HCT116 (cell line): ENCODE measurements around the gene ASAP2.

Source experiments
- EZH2 ChIP-seq: fragments of 200-600 bp; sonication (generic); IDR thresholded peaks from 2 replicates; pipeline ENCODE4 v1.6.1; 2017; ENCODE audit warnings: antibody characterized with exemption, mixed run types
- EZH2phosphoT487 ChIP-seq: fragments of 200-600 bp; IDR thresholded peaks from 2 replicates; pipeline ENCODE4 v1.6.1; 2018; ENCODE audit warnings: antibody characterized with exemption, borderline replicate concordance
- FOSL1 ChIP-seq: IDR thresholded peaks from 2 replicates; pipeline ENCODE4 v1.6.1; 2012; ENCODE audit warnings: low read depth
- JUND ChIP-seq: IDR thresholded peaks from 2 replicates; pipeline ENCODE4 v1.6.1; 2012
- POLR2A ChIP-seq: IDR thresholded peaks from 2 replicates; pipeline ENCODE4 v1.7.0; 2011; ENCODE audit warnings: borderline replicate concordance; ENCODE audit not compliant: insufficient read depth, insufficient read length; ENCODE audit errors: extremely low read depth
- SP1 ChIP-seq: IDR thresholded peaks from 2 replicates; pipeline ENCODE4 v1.6.1; 2012; ENCODE audit warnings: low read depth
- TF ChIP-seq, protein P1 (sequence below): IDR thresholded peaks from 2 replicates; pipeline ENCODE4 v1.6.1; 2011; ENCODE audit warnings: mild to moderate bottlenecking, low read length, moderate library complexity; ENCODE audit not compliant: insufficient replicate concordance; ENCODE audit errors: extremely low read depth
- TF ChIP-seq, protein P2 (sequence below), 3 experiments: fragments of 200-600 bp in 1 of 3; sonication (generic) in 1 of 3; IDR thresholded peaks in 2 of 3; conservative IDR thresholded peaks in 1 of 3; 2 replicates each; pipeline ENCODE4 v1.5.1; 2012 to 2017; ENCODE audit warnings: low read depth in 2 of 3, low read length in 2 of 3, antibody characterized with exemption in 1 of 3, borderline replicate concordance in 1 of 3, control low read depth in 1 of 3, mild to moderate bottlenecking in 1 of 3, mixed read lengths in 1 of 3, mixed run types in 1 of 3, moderate library complexity in 1 of 3; ENCODE audit not compliant: insufficient read depth in 1 of 3
- TF ChIP-seq, protein P3 (sequence below): IDR thresholded peaks from 2 replicates; pipeline ENCODE4 v1.6.1; 2012

DNA sequence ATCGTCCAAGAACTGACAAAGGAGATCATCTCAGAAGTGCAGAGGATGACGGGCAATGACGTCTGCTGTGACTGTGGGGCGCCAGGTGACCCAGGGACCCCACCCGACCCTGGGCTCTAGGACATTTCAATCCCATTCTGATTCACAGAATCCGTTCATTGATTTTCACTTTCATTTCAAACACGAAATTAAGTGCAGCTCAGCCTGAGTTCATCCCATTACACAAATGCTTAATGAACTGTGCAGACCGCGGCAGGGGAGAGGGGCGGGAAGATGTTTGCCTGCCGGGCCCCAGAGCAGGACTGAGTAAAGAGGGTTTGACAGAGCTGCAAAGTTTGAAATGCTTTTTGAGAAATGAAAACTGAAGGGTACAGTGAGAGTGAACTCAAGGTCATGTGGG is 149.6 kb downstream of the ASAP2 start:
- TF ChIP-seq FOSL1 (no peak), JUND (no peak), EZH2 (no peak), SP1 (no peak), POLR2A (no peak), EZH2phosphoT487 (no peak)
- TF ChIP-seq, protein P1, sequence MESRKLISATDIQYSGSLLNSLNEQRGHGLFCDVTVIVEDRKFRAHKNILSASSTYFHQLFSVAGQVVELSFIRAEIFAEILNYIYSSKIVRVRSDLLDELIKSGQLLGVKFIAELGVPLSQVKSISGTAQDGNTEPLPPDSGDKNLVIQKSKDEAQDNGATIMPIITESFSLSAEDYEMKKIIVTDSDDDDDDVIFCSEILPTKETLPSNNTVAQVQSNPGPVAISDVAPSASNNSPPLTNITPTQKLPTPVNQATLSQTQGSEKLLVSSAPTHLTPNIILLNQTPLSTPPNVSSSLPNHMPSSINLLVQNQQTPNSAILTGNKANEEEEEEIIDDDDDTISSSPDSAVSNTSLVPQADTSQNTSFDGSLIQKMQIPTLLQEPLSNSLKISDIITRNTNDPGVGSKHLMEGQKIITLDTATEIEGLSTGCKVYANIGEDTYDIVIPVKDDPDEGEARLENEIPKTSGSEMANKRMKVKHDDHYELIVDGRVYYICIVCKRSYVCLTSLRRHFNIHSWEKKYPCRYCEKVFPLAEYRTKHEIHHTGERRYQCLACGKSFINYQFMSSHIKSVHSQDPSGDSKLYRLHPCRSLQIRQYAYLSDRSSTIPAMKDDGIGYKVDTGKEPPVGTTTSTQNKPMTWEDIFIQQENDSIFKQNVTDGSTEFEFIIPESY, result no peak
- TF ChIP-seq, protein P2, sequence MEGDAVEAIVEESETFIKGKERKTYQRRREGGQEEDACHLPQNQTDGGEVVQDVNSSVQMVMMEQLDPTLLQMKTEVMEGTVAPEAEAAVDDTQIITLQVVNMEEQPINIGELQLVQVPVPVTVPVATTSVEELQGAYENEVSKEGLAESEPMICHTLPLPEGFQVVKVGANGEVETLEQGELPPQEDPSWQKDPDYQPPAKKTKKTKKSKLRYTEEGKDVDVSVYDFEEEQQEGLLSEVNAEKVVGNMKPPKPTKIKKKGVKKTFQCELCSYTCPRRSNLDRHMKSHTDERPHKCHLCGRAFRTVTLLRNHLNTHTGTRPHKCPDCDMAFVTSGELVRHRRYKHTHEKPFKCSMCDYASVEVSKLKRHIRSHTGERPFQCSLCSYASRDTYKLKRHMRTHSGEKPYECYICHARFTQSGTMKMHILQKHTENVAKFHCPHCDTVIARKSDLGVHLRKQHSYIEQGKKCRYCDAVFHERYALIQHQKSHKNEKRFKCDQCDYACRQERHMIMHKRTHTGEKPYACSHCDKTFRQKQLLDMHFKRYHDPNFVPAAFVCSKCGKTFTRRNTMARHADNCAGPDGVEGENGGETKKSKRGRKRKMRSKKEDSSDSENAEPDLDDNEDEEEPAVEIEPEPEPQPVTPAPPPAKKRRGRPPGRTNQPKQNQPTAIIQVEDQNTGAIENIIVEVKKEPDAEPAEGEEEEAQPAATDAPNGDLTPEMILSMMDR (IDR thresholded peaks at IDR 0.05 in 2 of 3, conservative IDR thresholded peaks at IDR 0.05 in 1 of 3; ENCODE audit: borderline replicate concordance in 1 of 3, insufficient read depth in 1 of 3, low read depth in 2 of 3, low read length in 2 of 3), result no peak
- TF ChIP-seq, protein P3, sequence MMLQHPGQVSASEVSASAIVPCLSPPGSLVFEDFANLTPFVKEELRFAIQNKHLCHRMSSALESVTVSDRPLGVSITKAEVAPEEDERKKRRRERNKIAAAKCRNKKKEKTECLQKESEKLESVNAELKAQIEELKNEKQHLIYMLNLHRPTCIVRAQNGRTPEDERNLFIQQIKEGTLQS, result no peak
